Astrocyte (in vitro differentiated cells and primary cell): ENCODE data around the gene SLC2A13.

Experiments used
- CTCF ChIP-seq: IDR thresholded peaks from 2 replicates; pipeline ENCODE4 v1.5.1; 2011; ENCODE audit warnings: low read depth, mild to moderate bottlenecking, inconsistent platforms, low read length, moderate library complexity; ENCODE audit not compliant: insufficient read depth
- EZH2 ChIP-seq: IDR thresholded peaks from 2 replicates; pipeline ENCODE4 v1.6.1; 2012; ENCODE audit warnings: mild to moderate bottlenecking, low read length, inconsistent platforms; ENCODE audit not compliant: insufficient read depth

DNA sequence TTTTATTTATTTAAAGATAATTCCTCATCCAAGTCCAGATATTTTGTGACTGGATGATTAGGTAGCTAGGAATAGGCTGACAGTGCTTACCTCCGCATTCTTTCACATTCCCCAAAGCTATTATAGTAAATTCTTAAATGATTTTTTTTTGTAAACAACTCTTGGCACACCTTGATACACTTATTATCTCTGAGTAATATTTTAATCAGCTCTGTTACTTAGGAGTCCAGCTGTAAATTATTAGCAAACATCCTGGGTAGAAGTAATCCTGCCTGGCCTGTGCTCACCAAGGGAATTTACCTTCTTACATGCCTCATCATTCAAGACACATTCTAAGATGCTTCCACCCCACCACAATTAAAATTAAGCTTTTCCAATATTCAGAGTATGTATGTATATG lies 186.1 kb downstream of the SLC2A13 start:
- TF ChIP-seq CTCF: no peak
- no peak for TF ChIP-seq EZH2
